ENCODE measurements around the gene SMAD1.
A peak's percentile ranks its signal among the peaks of the same experiment; 100 is the strongest.

Gene SMAD1

GRCh38 chr4:145541346-145541745, 59.7 kb downstream of the SMAD1 start:
- ATAC-seq: no peak
- TF ChIP-seq ZFP30 (CRISPR knock-in tag; IDR thresholded peaks at IDR 0.05): no peak
- TF ChIP-seq ARNTL (CRISPR knock-in tag; IDR thresholded peaks at IDR 0.05; ENCODE audit: borderline replicate concordance, low read depth): no peak

- ATAC-seq: no peak
- TF ChIP-seq ARNTL (CRISPR knock-in tag; IDR thresholded peaks at IDR 0.05; ENCODE audit: borderline replicate concordance, low read depth) (no peak), ZNF70 (CRISPR knock-in tag; IDR thresholded peaks at IDR 0.05) (no peak), ISL1 (CRISPR knock-in tag; IDR thresholded peaks at IDR 0.05) (no peak), TOX (CRISPR knock-in tag; IDR thresholded peaks at IDR 0.05; ENCODE audit: borderline replicate concordance) (no peak), ESRRG (CRISPR knock-in tag; IDR thresholded peaks at IDR 0.05) (no peak), BACH2 (CRISPR knock-in tag; IDR thresholded peaks at IDR 0.05; ENCODE audit: borderline replicate concordance) (no peak), ZNF565 (CRISPR knock-in tag; conservative IDR thresholded peaks at IDR 0.05; ENCODE audit: low read depth) (no peak), ZC3H10 (CRISPR knock-in tag; IDR thresholded peaks at IDR 0.05) (no peak), ZFP30 (CRISPR knock-in tag; IDR thresholded peaks at IDR 0.05) (no peak), TCF4 (CRISPR knock-in tag; IDR thresholded peaks at IDR 0.05; ENCODE audit: borderline replicate concordance) (no peak), PATZ1 (CRISPR knock-in tag; IDR thresholded peaks at IDR 0.05; ENCODE audit: borderline replicate concordance) (no peak), GLIS3 (CRISPR knock-in tag; IDR thresholded peaks at IDR 0.05) (no peak), ZNF8 (CRISPR knock-in tag; IDR thresholded peaks at IDR 0.05) (no peak), RARB (CRISPR knock-in tag; IDR thresholded peaks at IDR 0.05) (no peak), PPARA (CRISPR knock-in tag; IDR thresholded peaks at IDR 0.05; ENCODE audit: borderline replicate concordance) (no peak), POU6F1 (CRISPR knock-in tag; IDR thresholded peaks at IDR 0.05; ENCODE audit: borderline replicate concordance, low read depth) (no peak)
- TF ChIP-seq, protein P1, sequence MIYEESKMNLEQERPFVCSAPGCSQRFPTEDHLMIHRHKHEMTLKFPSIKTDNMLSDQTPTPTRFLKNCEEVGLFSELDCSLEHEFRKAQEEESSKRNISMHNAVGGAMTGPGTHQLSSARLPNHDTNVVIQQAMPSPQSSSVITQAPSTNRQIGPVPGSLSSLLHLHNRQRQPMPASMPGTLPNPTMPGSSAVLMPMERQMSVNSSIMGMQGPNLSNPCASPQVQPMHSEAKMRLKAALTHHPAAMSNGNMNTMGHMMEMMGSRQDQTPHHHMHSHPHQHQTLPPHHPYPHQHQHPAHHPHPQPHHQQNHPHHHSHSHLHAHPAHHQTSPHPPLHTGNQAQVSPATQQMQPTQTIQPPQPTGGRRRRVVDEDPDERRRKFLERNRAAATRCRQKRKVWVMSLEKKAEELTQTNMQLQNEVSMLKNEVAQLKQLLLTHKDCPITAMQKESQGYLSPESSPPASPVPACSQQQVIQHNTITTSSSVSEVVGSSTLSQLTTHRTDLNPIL (CRISPR knock-in tag; IDR thresholded peaks at IDR 0.05; ENCODE audit: low read depth): no peak
- TF ChIP-seq, protein P2, sequence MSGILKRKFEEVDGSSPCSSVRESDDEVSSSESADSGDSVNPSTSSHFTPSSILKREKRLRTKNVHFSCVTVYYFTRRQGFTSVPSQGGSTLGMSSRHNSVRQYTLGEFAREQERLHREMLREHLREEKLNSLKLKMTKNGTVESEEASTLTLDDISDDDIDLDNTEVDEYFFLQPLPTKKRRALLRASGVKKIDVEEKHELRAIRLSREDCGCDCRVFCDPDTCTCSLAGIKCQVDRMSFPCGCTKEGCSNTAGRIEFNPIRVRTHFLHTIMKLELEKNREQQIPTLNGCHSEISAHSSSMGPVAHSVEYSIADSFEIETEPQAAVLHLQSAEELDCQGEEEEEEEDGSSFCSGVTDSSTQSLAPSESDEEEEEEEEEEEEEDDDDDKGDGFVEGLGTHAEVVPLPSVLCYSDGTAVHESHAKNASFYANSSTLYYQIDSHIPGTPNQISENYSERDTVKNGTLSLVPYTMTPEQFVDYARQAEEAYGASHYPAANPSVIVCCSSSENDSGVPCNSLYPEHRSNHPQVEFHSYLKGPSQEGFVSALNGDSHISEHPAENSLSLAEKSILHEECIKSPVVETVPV (CRISPR knock-in tag; IDR thresholded peaks at IDR 0.05): no peak
Observed at GRCh38 chr4:145545031-145545430, 63.4 kb downstream of the SMAD1 start.

GRCh38 chr4:145545538-145546174, 64.0 kb downstream of the SMAD1 start:
- ATAC-seq: peak; percentile 84
- TF ChIP-seq SNAI2 (CRISPR knock-in tag; IDR thresholded peaks at IDR 0.05) (0 out of 2 replicates have a peak, but pooled peaks have one; percentile 61), ISL1 (CRISPR knock-in tag; IDR thresholded peaks at IDR 0.05) (peak; percentile 45), TOX (CRISPR knock-in tag; IDR thresholded peaks at IDR 0.05; ENCODE audit: borderline replicate concordance) (no peak), POU6F1 (CRISPR knock-in tag; IDR thresholded peaks at IDR 0.05; ENCODE audit: borderline replicate concordance, low read depth) (no peak), CSDC2 (CRISPR knock-in tag; IDR thresholded peaks at IDR 0.05) (no peak), ZNF8 (CRISPR knock-in tag; IDR thresholded peaks at IDR 0.05) (no peak)
- TF ChIP-seq, protein P2 (CRISPR knock-in tag; IDR thresholded peaks at IDR 0.05): no peak
